HepG2 (cell line): ENCODE results near the gene DENND10. TPM values are rescaled to one million over a fixed set of nuclear protein-coding genes. Genes with fewer than 3 reads are reported as not detected.
A peak's percentile ranks its signal among the peaks of the same experiment; 100 is the strongest.

ENCODE experiments used
- AGO1 ChIP-seq: fragments of 200-400 bp; formaldehyde crosslinking; IDR thresholded peaks from 2 replicates; pipeline ENCODE4 v1.6.1; 2017; ENCODE audit warnings: mild to moderate bottlenecking, low read depth, low read length, moderate library complexity; ENCODE audit not compliant: poor library complexity, severe bottlenecking
- HDAC1 ChIP-seq: sonication (generic); formaldehyde crosslinking; IDR thresholded peaks from 2 replicates; pipeline ENCODE4 v1.5.1; 2020; ENCODE audit warnings: mild to moderate bottlenecking, missing genetic modification reagents
- JUND ChIP-seq: sonication (generic); formaldehyde crosslinking; IDR thresholded peaks from 2 replicates; pipeline ENCODE4 v1.8.0; 2022; ENCODE audit warnings: mild to moderate bottlenecking, missing genetic modification reagents
- KAT7 ChIP-seq: IDR thresholded peaks from 2 replicates; pipeline ENCODE4 v1.6.1; 2018; ENCODE audit warnings: borderline replicate concordance, missing compliant biosample characterization
- MEF2D ChIP-seq: sonication (generic); formaldehyde crosslinking; IDR thresholded peaks from 2 replicates; pipeline ENCODE4 v1.5.1; 2020; ENCODE audit warnings: mild to moderate bottlenecking, missing genetic modification reagents
- MEIS1 ChIP-seq: sonication (generic); formaldehyde crosslinking; IDR thresholded peaks from 2 replicates; pipeline ENCODE4 v1.9.0; 2021; ENCODE audit warnings: mild to moderate bottlenecking, missing genetic modification reagents, moderate library complexity, borderline replicate concordance
- MXI1 ChIP-seq: IDR thresholded peaks from 3 replicates; pipeline ENCODE4 v1.6.1; 2012; ENCODE audit warnings: low read depth, low read length, inconsistent platforms, borderline replicate concordance
- RNF2 ChIP-seq: fragments of 450-650 bp; conservative IDR thresholded peaks from 2 replicates; pipeline ENCODE4 v1.6.1; 2016; ENCODE audit warnings: low read depth
- SKI ChIP-seq: fragments of 450-650 bp; IDR thresholded peaks from one replicate; pipeline ENCODE4 v1.6.1; 2018; ENCODE audit warnings: mild to moderate bottlenecking; ENCODE audit not compliant: partially characterized antibody
- STAG1 ChIP-seq: sonication (generic); formaldehyde crosslinking; IDR thresholded peaks from 2 replicates; pipeline ENCODE4 v1.4.0; 2020; ENCODE audit warnings: missing genetic modification reagents
- TBX2 ChIP-seq: sonication (generic); formaldehyde crosslinking; IDR thresholded peaks from 2 replicates; pipeline ENCODE4 v1.5.0; 2020; ENCODE audit warnings: missing genetic modification reagents, mild to moderate bottlenecking, borderline replicate concordance
- XRCC5 ChIP-seq: fragments of 200-400 bp; formaldehyde crosslinking; optimal IDR thresholded peaks from 2 replicates; pipeline ENCODE3; 2017; ENCODE audit warnings: mild to moderate bottlenecking, low read length
- ZNF274 ChIP-seq: sonication (generic); formaldehyde crosslinking; IDR thresholded peaks from 2 replicates; pipeline ENCODE4 v1.5.1; 2020; ENCODE audit warnings: mild to moderate bottlenecking, missing genetic modification reagents
- ZNF563 ChIP-seq: sonication (generic); formaldehyde crosslinking; IDR thresholded peaks from 2 replicates; pipeline ENCODE4 v1.8.0; 2022; ENCODE audit warnings: mild to moderate bottlenecking, moderate library complexity, missing genetic modification reagents
- ZNF572 ChIP-seq: sonication (generic); formaldehyde crosslinking; IDR thresholded peaks from 2 replicates; pipeline ENCODE4 v1.5.1; 2020; ENCODE audit warnings: mild to moderate bottlenecking, missing genetic modification reagents
- ZNF839 ChIP-seq: sonication (generic); formaldehyde crosslinking; IDR thresholded peaks from 2 replicates; pipeline ENCODE4 v1.4.0; 2020; ENCODE audit warnings: missing genetic modification reagents, mild to moderate bottlenecking, borderline replicate concordance
- polyA plus RNA-seq, 8 experiments: library from polyadenylated mRNA; depleted of rRNA in 3 of 8; stranded (reverse) in 7 of 8; unstranded in 1 of 8; fragments of >200 nt; fragmentation: Illumina TruSeq in 4 of 8; extraction: Trizol in 4 of 8; gene quantifications; 2 replicates each; pipeline versions ENCODE4 v1.2.1 to v1.2.3, GENCODE V29; 2011 to 2016; ENCODE audit warnings: low read depth in 4 of 8, missing spikeins in 1 of 8, mixed read lengths in 1 of 8; ENCODE audit not compliant: insufficient read depth in 1 of 8
- total RNA-seq, 5 experiments: library from RNA; depleted of rRNA; stranded (reverse); fragments of >200 nt; fragmentation: Illumina TruSeq; extraction: Trizol; gene quantifications; 2 replicates each; pipeline ENCODE4 v1.2.3, GENCODE V29; 2016; ENCODE audit warnings: low read depth in 1 of 5
- TF ChIP-seq, protein P1 (sequence below), 2 experiments: sonication (generic) in 1 of 2; formaldehyde crosslinking in 1 of 2; IDR thresholded peaks; 2 replicates each; pipeline versions ENCODE4 v1.5.1 to v1.6.1; 2011 to 2020; ENCODE audit warnings: borderline replicate concordance in 1 of 2, low read depth in 1 of 2, low read length in 1 of 2, mild to moderate bottlenecking in 1 of 2, missing genetic modification reagents in 1 of 2, moderate library complexity in 1 of 2
- TF ChIP-seq, protein P2 (sequence below): sonication (generic); formaldehyde crosslinking; IDR thresholded peaks from 2 replicates; pipeline ENCODE4 v1.8.1; 2023; ENCODE audit warnings: mild to moderate bottlenecking, missing genetic modification reagents
- TF ChIP-seq, protein P3 (sequence below): sonication (generic); formaldehyde crosslinking; IDR thresholded peaks from 2 replicates; pipeline ENCODE4 v1.4.0; 2020; ENCODE audit warnings: missing genetic modification reagents, low read depth, mild to moderate bottlenecking, borderline replicate concordance
- TF ChIP-seq, protein P4 (sequence below): sonication (generic); formaldehyde crosslinking; IDR thresholded peaks from 2 replicates; pipeline ENCODE4 v1.8.0; 2022; ENCODE audit warnings: missing genetic modification reagents, mild to moderate bottlenecking, borderline replicate concordance
- TF ChIP-seq, protein P5 (sequence below): sonication (generic); formaldehyde crosslinking; IDR thresholded peaks from 2 replicates; pipeline ENCODE4 v1.8.0; 2022; ENCODE audit warnings: missing genetic modification reagents, low read depth, mild to moderate bottlenecking, borderline replicate concordance

DENND10 gene
- total and polyA plus RNA-seq, 2 of the 13 experiments (the other 11 are each of a cell fraction or from before 2014, with no cell fraction given) = 43.7 to 78.8 TPM

DNA sequence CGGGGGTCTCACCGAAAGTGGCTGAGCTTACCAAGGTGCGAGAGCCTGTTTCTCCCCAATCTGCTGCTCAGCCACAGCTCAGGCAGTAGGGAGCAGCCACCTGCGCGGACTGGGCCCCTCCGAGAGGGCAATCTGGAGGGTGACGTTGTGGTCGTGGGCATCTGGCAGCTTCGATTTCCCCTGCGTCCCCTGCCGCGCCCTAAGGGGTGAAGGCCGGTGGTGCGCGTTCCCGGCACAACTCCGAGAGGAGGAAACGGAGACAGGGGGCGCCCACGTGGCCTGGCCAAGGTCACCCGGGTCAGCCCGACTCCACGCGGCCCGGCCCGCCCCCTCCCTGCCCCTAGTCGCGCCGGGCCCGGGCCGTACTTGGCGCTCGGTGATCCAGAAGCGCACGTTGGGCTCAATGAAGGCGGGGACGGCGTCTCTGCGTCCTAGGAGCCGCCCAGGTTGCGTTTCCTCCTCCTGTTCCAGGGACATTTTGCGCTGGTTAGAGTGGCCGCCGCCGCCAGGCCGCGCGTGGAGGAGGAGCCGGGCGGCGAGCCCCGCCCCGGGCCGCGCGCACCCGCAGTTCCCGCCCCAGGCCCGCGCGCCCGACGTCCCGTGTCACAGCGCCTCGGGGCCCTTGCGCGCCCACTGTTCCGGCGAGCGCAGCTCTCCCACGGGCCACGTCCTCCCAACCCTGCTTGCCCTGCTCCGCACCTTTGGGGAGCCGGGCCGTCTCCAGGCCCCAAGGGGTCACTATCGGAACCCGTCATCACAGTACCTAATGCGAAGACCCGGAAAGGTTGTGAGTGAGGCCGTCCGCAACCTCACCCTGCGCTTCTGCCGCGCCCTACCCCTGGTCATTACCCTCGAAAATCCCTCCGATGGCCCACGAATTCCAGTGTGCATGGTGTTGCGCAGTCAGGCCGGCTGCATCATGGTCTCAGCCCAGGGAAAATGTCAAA lies 61.5 kb downstream of the DENND10 start, which contains the start of gene SFXN4 (continued):
- TF ChIP-seq, protein P1, sequence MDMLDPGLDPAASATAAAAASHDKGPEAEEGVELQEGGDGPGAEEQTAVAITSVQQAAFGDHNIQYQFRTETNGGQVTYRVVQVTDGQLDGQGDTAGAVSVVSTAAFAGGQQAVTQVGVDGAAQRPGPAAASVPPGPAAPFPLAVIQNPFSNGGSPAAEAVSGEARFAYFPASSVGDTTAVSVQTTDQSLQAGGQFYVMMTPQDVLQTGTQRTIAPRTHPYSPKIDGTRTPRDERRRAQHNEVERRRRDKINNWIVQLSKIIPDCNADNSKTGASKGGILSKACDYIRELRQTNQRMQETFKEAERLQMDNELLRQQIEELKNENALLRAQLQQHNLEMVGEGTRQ (IDR thresholded peaks at IDR 0.05; ENCODE audit: low read depth, low read length) = peak; percentile 49
- TF ChIP-seq, protein P1 (CRISPR knock-in tag; IDR thresholded peaks at IDR 0.05; ENCODE audit: borderline replicate concordance) = peak; percentile 84; the same call in 1 of the 2 replicates
- 0 out of 2 replicates have a peak, but pooled peaks have one; percentile 5 for TF ChIP-seq STAG1 (CRISPR knock-in tag)
- TF ChIP-seq ZNF274 = peak; percentile 36; the same call in 1 of the 2 replicates
- TF ChIP-seq, protein P2, sequence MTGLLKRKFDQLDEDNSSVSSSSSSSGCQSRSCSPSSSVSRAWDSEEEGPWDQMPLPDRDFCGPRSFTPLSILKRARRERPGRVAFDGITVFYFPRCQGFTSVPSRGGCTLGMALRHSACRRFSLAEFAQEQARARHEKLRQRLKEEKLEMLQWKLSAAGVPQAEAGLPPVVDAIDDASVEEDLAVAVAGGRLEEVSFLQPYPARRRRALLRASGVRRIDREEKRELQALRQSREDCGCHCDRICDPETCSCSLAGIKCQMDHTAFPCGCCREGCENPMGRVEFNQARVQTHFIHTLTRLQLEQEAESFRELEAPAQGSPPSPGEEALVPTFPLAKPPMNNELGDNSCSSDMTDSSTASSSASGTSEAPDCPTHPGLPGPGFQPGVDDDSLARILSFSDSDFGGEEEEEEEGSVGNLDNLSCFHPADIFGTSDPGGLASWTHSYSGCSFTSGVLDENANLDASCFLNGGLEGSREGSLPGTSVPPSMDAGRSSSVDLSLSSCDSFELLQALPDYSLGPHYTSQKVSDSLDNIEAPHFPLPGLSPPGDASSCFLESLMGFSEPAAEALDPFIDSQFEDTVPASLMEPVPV (CRISPR knock-in tag) = 0 out of 2 replicates have a peak, but pooled peaks have one; percentile 27
- TF ChIP-seq RNF2 = peak; percentile 55
- TF ChIP-seq JUND (CRISPR knock-in tag) = 0 out of 2 replicates have a peak, but pooled peaks have one; percentile 23
- peak; percentile 61; the same call in 1 of the 2 replicates for TF ChIP-seq ZNF572 (CRISPR knock-in tag)
- TF ChIP-seq AGO1 = peak; percentile 44
- TF ChIP-seq, protein P3, sequence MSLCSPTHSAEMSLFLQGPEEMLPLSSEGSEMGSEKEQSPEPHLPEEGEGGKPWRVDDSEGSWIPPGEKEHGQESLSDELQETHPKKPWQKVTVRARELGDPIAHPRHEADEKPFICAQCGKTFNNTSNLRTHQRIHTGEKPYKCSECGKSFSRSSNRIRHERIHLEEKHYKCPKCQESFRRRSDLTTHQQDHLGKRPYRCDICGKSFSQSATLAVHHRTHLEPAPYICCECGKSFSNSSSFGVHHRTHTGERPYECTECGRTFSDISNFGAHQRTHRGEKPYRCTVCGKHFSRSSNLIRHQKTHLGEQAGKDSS (CRISPR knock-in tag) = no peak; the same call in 1 of the 2 replicates
- peak; percentile 54; the same call in 1 of the 2 replicates for TF ChIP-seq HDAC1 (CRISPR knock-in tag)
- peak; percentile 91; the same call in 2 of the 3 replicates for TF ChIP-seq MXI1
- TF ChIP-seq MEF2D (CRISPR knock-in tag) = peak; percentile 65
- TF ChIP-seq KAT7 (CRISPR knock-in tag) = peak; percentile 84; the same call in 1 of the 2 replicates
- TF ChIP-seq TBX2 = peak; percentile 82
- TF ChIP-seq XRCC5 = no peak
- peak; percentile 48 for TF ChIP-seq SKI
- 0 out of 2 replicates have a peak, but pooled peaks have one; percentile 45 for TF ChIP-seq MEIS1 (CRISPR knock-in tag)
- TF ChIP-seq, protein P4, sequence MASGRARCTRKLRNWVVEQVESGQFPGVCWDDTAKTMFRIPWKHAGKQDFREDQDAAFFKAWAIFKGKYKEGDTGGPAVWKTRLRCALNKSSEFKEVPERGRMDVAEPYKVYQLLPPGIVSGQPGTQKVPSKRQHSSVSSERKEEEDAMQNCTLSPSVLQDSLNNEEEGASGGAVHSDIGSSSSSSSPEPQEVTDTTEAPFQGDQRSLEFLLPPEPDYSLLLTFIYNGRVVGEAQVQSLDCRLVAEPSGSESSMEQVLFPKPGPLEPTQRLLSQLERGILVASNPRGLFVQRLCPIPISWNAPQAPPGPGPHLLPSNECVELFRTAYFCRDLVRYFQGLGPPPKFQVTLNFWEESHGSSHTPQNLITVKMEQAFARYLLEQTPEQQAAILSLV (CRISPR knock-in tag) = peak; percentile 52; the same call in 1 of the 2 replicates
- peak; percentile 48; the same call in 1 of the 2 replicates for TF ChIP-seq ZNF839 (CRISPR knock-in tag)
- TF ChIP-seq, protein P5, sequence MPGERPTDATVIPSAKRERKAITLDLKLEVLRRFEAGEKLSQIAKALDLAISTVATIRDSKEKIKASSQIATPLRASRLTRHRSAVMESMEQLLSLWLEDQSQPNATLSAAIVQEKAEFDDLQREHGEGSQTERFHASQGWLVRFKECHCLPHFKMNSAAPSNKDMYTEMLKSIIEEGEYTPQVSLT (CRISPR knock-in tag) = no peak
- peak; percentile 66 for TF ChIP-seq ZNF563 (CRISPR knock-in tag)
